ENCODE results near the gene PTPN12.

Gene PTPN12

GRCh38 chr7:77685233-77685632 lies 148.1 kb downstream of the PTPN12 start:
- no peak for TF ChIP-seq POLR2A (IDR thresholded peaks at IDR 0.05; ENCODE audit: low read length)
- no peak for TF ChIP-seq GATA1 (IDR thresholded peaks at IDR 0.05; ENCODE audit: low read depth, low read length)

GRCh38 chr7:77687100-77687746 lies 150.1 kb downstream of the PTPN12 start:
- no peak for DNase-seq
- TF ChIP-seq GATA1 (IDR thresholded peaks at IDR 0.05; ENCODE audit: low read depth, low read length) (no peak), POLR2A (IDR thresholded peaks at IDR 0.05; ENCODE audit: low read length) (no peak)

More at GRCh38 chr7:77685233-77685632, 148.1 kb downstream of the PTPN12 start:
- DNase-seq: no peak

GRCh38 chr7:77687747-77688144 lies 150.7 kb downstream of the PTPN12 start:
- TF ChIP-seq POLR2A (IDR thresholded peaks at IDR 0.05; ENCODE audit: low read length) (no peak), GATA1 (IDR thresholded peaks at IDR 0.05; ENCODE audit: low read depth, low read length) (no peak)
- DNase-seq: no peak
